HEK293 (cell line): ENCODE data around the gene SH3GL2.

ENCODE experiments used
- GLIS1 ChIP-seq: fragments of 450-650 bp; formaldehyde crosslinking; IDR thresholded peaks from 2 replicates; pipeline ENCODE4 v1.5.1; 2016; ENCODE audit warnings: missing biosample characterization, missing genetic modification characterization
- KLF1 ChIP-seq: fragments of 450-650 bp; formaldehyde crosslinking; IDR thresholded peaks from 2 replicates; pipeline ENCODE4 v1.5.1; 2016; ENCODE audit warnings: missing biosample characterization, missing genetic modification characterization
- KLF17 ChIP-seq: fragments of 450-650 bp; formaldehyde crosslinking; IDR thresholded peaks from 2 replicates; pipeline ENCODE4 v1.5.1; 2016; ENCODE audit warnings: missing biosample characterization, missing genetic modification characterization
- KLF8 ChIP-seq: fragments of 450-650 bp; formaldehyde crosslinking; IDR thresholded peaks from 2 replicates; pipeline ENCODE4 v1.5.1; 2016; ENCODE audit warnings: missing biosample characterization, missing genetic modification characterization
- PRDM10 ChIP-seq: fragments of 450-650 bp; formaldehyde crosslinking; IDR thresholded peaks from 2 replicates; pipeline ENCODE4 v1.5.1; 2016; ENCODE audit warnings: missing biosample characterization, missing genetic modification characterization
- ZBTB11 ChIP-seq: fragments of 450-650 bp; formaldehyde crosslinking; conservative IDR thresholded peaks from 2 replicates; pipeline ENCODE4 v1.5.1; 2016; ENCODE audit warnings: low read depth, missing biosample characterization, missing genetic modification characterization
- ZNF114 ChIP-seq: fragments of 450-650 bp; formaldehyde crosslinking; IDR thresholded peaks from 2 replicates; pipeline ENCODE4 v1.5.0; 2017; ENCODE audit warnings: missing biosample characterization, missing genetic modification characterization
- ZNF292 ChIP-seq: fragments of 450-650 bp; formaldehyde crosslinking; IDR thresholded peaks from 2 replicates; pipeline ENCODE4 v1.5.1; 2016; ENCODE audit warnings: low read depth, missing biosample characterization, missing genetic modification characterization, borderline replicate concordance
- ZNF394 ChIP-seq: fragments of 450-650 bp; formaldehyde crosslinking; IDR thresholded peaks from 2 replicates; pipeline ENCODE4 v1.5.1; 2016; ENCODE audit warnings: missing biosample characterization, missing genetic modification characterization, mild to moderate bottlenecking, moderate library complexity, borderline replicate concordance
- ZNF423 ChIP-seq: fragments of 450-650 bp; formaldehyde crosslinking; IDR thresholded peaks from 2 replicates; pipeline ENCODE4 v1.5.1; 2016; ENCODE audit warnings: missing biosample characterization, missing genetic modification characterization
- ZNF513 ChIP-seq: fragments of 450-650 bp; IDR thresholded peaks from 2 replicates; pipeline ENCODE4 v1.5.1; 2018; ENCODE audit warnings: missing biosample characterization, missing genetic modification characterization
- ZNF610 ChIP-seq: fragments of 450-650 bp; formaldehyde crosslinking; IDR thresholded peaks from 2 replicates; pipeline ENCODE4 v1.5.1; 2016; ENCODE audit warnings: missing biosample characterization, missing genetic modification characterization, borderline replicate concordance
- ZNF629 ChIP-seq: fragments of 450-650 bp; formaldehyde crosslinking; IDR thresholded peaks from 2 replicates; pipeline ENCODE4 v1.5.1; 2017; ENCODE audit warnings: missing biosample characterization, missing genetic modification characterization
- ZNF645 ChIP-seq: fragments of 450-650 bp; formaldehyde crosslinking; IDR thresholded peaks from 2 replicates; pipeline ENCODE4; 2016; ENCODE audit warnings: missing biosample characterization, missing genetic modification characterization
- ZNF692 ChIP-seq: fragments of 450-650 bp; formaldehyde crosslinking; IDR thresholded peaks from 2 replicates; pipeline ENCODE4 v1.5.1; 2016; ENCODE audit warnings: missing biosample characterization, missing genetic modification characterization
- ZNF768 ChIP-seq: fragments of 450-650 bp; formaldehyde crosslinking; IDR thresholded peaks from 2 replicates; pipeline ENCODE4 v1.5.1; 2018; ENCODE audit warnings: missing biosample characterization, mild to moderate bottlenecking, missing genetic modification characterization
- ZNF837 ChIP-seq: fragments of 450-650 bp; formaldehyde crosslinking; IDR thresholded peaks from 2 replicates; pipeline ENCODE4 v1.5.1; 2016; ENCODE audit warnings: missing biosample characterization, missing genetic modification characterization

Gene SH3GL2

GRCh38 chr9:17614903-17615302 lies 36.0 kb downstream of the SH3GL2 start (continued):
- TF ChIP-seq KLF17 (tag by site-specific recombination) (no peak), PRDM10 (tag by site-specific recombination) (peak; percentile 91), ZNF513 (tag by site-specific recombination) (no peak), ZNF610 (tag by site-specific recombination) (no peak), GLIS1 (peak; percentile 81), KLF8 (tag by site-specific recombination) (no peak), ZNF768 (tag by site-specific recombination) (no peak), KLF1 (tag by site-specific recombination) (no peak), ZNF292 (tag by site-specific recombination) (no peak), ZNF423 (tag by site-specific recombination) (0 out of 2 replicates have a peak, but pooled peaks have one; percentile 13), ZNF629 (tag by site-specific recombination) (no peak), ZNF837 (tag by site-specific recombination) (no peak), ZBTB11 (tag by site-specific recombination) (no peak), ZNF114 (tag by site-specific recombination) (no peak), ZNF645 (tag by site-specific recombination) (no peak), ZNF692 (tag by site-specific recombination) (peak; percentile 49; the same call in 1 of the 2 replicates), ZNF394 (no peak)
